ENCODE measurements around the gene MCF2L. TPM values are rescaled to one million over a fixed set of nuclear protein-coding genes. Genes with fewer than 3 reads are reported as not detected.

The MCF2L gene
- total RNA-seq, 1 donor from 2014 or later = 90.0 TPM

DNA sequence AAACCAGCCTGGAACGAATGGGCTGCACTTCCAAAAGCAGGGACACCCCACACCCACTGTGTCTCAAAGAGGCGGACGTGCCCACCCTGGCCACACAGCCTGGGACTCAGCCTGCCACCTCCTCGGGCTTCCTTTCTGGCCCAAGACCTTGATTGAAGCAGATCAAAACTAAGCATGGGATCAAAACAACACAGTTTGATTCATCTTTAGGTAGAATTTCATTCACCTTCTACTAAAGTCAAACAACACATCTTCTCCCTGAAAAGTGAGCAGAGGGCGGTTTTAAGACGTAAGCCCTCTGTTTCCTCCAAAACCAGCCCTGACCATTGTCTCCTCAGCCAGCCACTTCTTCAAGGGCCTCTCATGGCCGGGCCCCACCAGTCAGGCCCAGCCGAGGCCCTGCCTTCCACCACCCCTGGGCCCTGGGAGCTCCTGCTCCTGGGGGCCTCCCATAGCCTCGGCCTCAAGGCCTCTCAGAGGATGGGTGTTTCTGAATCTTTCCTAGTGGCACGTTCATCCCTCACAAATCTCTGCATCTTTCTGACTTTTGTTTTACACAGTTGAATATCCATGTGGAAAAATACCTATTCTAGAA, 147.3 kb downstream of the MCF2L start:
- H3K36me3 Mint-ChIP-seq (ENCODE audit: insufficient read depth) = no peaks in the 10 kb centered on the region
- no peaks in the 10 kb centered on the region for H3K4me1 Mint-ChIP-seq (ENCODE audit: low read depth)
- DNase-seq (ENCODE audit: low spot score, unreplicated experiment) = peak; percentile 7

DNA sequence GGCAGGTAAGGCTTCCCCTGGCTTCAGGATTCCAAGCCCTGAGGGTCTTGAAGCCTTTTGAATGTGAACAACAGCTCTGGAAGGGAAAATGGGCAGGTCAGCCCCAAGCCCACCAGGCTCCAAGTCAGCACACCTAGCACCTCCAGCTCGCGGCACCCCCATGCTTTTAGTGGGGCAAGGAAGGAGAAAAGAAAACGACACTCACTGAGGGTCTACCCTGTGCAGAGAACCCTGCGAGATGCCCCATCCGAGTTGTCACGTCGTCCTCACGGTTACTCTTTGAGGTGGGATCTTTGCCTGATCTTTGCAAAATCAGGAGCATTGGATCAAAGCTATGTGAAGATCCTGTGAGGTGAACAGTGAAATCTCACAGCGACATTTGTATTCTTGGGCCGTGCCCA, 147.9 kb downstream of the MCF2L start:
- Mint-ChIP-seq H3K27ac (no peak overlapping the region), H3K9me3 (ENCODE audit: low read depth) (no peaks in the 10 kb centered on the region), H3K27me3 (peaks cover 11% of the 10 kb centered on the region), H3K36me3 (ENCODE audit: insufficient read depth) (no peaks in the 10 kb centered on the region), H3K4me3 (ENCODE audit: low read depth) (no peak overlapping the region), H3K4me1 (ENCODE audit: low read depth) (peaks cover 2% of the 10 kb centered on the region)
- no peak for TF ChIP-seq CTCF (IDR thresholded peaks at IDR 0.05; ENCODE audit: unreplicated experiment)
- DNase-seq (ENCODE audit: low spot score, unreplicated experiment) = no peak

More for the DNA sequence above, 147.3 kb downstream of the MCF2L start:
- Mint-ChIP-seq H3K27me3 (peaks cover 11% of the 10 kb centered on the region), H3K9me3 (ENCODE audit: low read depth) (no peaks in the 10 kb centered on the region), H3K27ac (no peak overlapping the region), H3K4me3 (ENCODE audit: low read depth) (no peak overlapping the region)
- TF ChIP-seq CTCF (IDR thresholded peaks at IDR 0.05; ENCODE audit: unreplicated experiment) = no peak

- no peak overlapping the region for H3K4me3 Mint-ChIP-seq (ENCODE audit: low read depth)
- peaks cover 11% of the 10 kb centered on the region for H3K27me3 Mint-ChIP-seq
- H3K27ac Mint-ChIP-seq = no peak overlapping the region
- no peak for TF ChIP-seq CTCF (IDR thresholded peaks at IDR 0.05; ENCODE audit: unreplicated experiment)
- no peaks in the 10 kb centered on the region for H3K36me3 Mint-ChIP-seq (ENCODE audit: insufficient read depth)
- peaks cover 5% of the 10 kb centered on the region for H3K4me1 Mint-ChIP-seq (ENCODE audit: low read depth)
- no peaks in the 10 kb centered on the region for H3K9me3 Mint-ChIP-seq (ENCODE audit: low read depth)
- peak; percentile 5 for DNase-seq (ENCODE audit: low spot score, unreplicated experiment)
These were observed 148.4 kb downstream of the MCF2L start for GRCh38 chr13:113117335-113117872.

DNA sequence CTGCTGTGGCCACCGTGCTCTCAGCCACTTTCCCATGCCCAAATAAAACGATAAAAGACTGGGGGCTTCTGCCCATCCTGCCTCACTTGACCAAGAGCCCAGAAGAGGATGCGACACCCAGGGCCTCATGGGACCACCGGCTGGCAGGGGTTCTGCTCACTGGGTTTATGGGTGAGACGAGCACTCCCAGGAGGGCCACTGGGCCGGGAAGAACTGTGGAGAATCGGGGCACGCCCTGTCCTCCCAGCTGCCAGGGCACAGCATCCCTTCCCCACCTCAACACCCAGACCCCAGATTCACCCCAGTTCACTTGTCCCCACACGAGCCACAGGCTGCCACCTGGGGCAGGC, 148.9 kb downstream of the MCF2L start:
- Mint-ChIP-seq H3K27ac (no peak overlapping the region), H3K36me3 (ENCODE audit: insufficient read depth) (no peaks in the 10 kb centered on the region), H3K27me3 (peaks cover 11% of the 10 kb centered on the region), H3K4me3 (ENCODE audit: low read depth) (no peak overlapping the region), H3K9me3 (ENCODE audit: low read depth) (no peaks in the 10 kb centered on the region), H3K4me1 (ENCODE audit: low read depth) (peaks cover 10% of the 10 kb centered on the region)
- DNase-seq (ENCODE audit: low spot score, unreplicated experiment) = peak; percentile 2
- TF ChIP-seq CTCF (IDR thresholded peaks at IDR 0.05; ENCODE audit: unreplicated experiment) = no peak

DNA sequence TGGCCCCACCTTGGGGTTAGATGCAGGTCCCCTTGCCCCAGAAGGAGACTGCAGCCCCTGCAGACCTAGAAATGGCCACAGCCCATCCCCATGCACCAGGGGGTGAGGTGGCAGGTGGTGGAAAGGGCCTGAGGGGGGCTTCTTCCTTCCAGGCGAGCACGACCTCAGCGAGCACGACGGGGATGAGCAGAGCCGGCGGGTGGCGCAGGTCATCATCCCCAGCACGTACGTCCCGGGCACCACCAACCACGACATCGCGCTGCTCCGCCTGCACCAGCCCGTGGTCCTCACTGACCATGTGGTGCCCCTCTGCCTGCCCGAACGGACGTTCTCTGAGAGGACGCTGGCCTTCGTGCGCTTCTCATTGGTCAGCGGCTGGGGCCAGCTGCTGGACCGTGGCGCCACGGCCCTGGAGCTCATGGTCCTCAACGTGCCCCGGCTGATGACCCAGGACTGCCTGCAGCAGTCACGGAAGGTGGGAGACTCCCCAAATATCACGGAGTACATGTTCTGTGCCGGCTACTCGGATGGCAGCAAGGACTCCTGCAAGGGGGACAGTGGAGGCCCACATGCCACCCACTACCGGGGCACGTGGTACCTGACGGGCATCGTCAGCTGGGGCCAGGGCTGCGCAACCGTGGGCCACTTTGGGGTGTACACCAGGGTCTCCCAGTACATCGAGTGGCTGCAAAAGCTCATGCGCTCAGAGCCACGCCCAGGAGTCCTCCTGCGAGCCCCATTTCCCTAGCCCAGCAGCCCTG, 149.4 kb downstream of the MCF2L start:
- Mint-ChIP-seq H3K4me1 (ENCODE audit: low read depth) (peaks cover 12% of the 10 kb centered on the region), H3K9me3 (ENCODE audit: low read depth) (no peaks in the 10 kb centered on the region), H3K4me3 (ENCODE audit: low read depth) (no peak overlapping the region), H3K36me3 (ENCODE audit: insufficient read depth) (no peaks in the 10 kb centered on the region), H3K27me3 (peaks cover 11% of the 10 kb centered on the region), H3K27ac (no peak overlapping the region)
- DNase-seq (ENCODE audit: low spot score, unreplicated experiment) = peak; percentile 9
- TF ChIP-seq CTCF (IDR thresholded peaks at IDR 0.05; ENCODE audit: unreplicated experiment) = no peak

All from progenitor cell of endocrine pancreas (in vitro differentiated cells).